ENCODE data around the gene CCDC170.

CCDC170 gene

GRCh38 chr6:151658091-151658490 lies 164.3 kb downstream of the CCDC170 start:
- no peak for DNase-seq (ENCODE audit: low read depth)

- DNase-seq (ENCODE audit: low read depth) = no peak
Observed at GRCh38 chr6:151659212-151659611, 165.4 kb downstream of the CCDC170 start.

GRCh38 chr6:151661509-151661908 lies 167.7 kb downstream of the CCDC170 start:
- no peak for DNase-seq (ENCODE audit: low read depth)

DNA sequence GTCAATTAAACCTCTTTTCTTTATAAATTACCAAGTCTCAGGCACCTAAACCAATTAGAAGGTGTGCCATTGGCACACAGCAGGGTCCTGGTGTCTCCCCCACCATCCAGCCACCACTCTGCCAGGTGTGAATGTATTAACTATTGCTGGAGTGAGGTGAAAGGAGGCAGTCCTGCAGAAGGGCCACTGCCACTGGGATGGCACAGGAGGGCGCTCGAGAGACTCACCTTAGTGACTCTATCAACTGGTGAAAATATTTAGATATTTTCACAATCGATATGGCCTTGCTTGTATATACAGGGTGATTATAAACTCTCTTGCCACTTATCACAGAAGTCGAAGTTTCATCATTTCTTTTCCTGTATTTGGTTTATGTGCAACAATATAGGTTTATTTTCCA lies 168.1 kb downstream of the CCDC170 start:
- DNase-seq (ENCODE audit: low read depth) = peak; percentile 32

GRCh38 chr6:151663559-151663958 lies 169.7 kb downstream of the CCDC170 start:
- no peak for DNase-seq (ENCODE audit: low read depth)

DNA sequence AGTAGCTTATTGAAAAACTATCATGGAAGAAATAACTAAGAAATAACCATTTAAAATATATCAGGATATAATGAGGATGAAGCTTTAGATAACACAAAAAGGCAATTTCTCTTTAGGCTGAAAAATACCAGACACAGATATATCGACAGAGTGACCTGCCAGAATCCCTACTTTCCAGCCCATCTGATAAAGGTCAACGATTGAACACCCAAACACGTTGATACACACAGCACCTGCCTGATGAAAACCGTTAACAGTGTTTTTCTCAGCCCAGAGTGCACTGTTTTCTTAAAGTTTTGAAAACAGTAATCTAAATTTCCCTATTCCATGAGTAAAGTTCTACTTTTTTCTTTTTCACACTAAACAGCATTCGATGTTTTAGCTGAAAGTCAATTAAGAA lies 170.6 kb downstream of the CCDC170 start:
- DNase-seq (ENCODE audit: low read depth) = no peak

- no peak for DNase-seq (ENCODE audit: low read depth)
Observed at GRCh38 chr6:151665329-151665728, 171.5 kb downstream of the CCDC170 start.

DNA sequence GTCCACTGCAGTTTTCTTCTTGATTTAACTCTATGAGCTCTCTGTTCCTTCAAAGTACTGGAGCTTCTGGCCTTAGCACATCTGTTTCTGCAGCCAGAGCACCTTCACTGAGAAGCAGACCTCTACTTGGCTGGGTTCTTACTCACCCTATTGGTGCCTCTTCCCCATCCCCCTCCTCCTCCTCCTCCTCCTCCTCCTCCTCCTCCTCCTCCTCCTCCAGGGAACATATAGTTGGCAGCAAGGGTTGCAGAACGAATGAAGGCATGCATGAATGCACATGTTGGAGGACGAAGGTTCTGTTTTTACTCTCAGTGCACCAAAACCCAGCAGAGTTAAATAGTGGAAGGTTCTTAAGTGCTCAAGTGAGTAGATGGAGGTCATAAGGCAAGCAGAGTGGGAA lies 172.7 kb downstream of the CCDC170 start:
- no peak for DNase-seq (ENCODE audit: low read depth)

- DNase-seq (ENCODE audit: low read depth) = no peak
Observed at GRCh38 chr6:151669208-151669560, 175.4 kb downstream of the CCDC170 start.

DNA sequence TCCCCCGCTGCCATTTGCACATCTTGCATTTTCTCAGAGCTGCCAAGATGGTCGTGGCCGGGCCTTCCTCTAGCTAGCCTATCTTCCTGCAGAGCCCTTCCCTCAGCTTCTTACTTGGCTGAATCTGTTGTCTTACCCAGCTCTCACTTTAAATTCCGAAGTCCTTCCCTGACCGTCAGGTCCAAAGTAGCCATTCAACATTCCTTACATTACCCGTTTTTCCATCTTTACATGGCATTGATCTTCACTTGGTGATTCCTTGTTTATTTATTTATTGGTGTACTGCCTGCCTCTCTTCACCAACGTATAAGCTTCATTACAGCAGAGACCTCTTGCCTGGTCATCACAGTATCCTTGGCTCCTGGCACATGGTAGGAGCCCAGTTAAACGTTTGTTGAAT lies 176.3 kb downstream of the CCDC170 start:
- no peak for DNase-seq (ENCODE audit: low read depth)

Data from ELR (cell line).